ACC112 (cell line): ENCODE results near the gene TTLL10.

Experiments used
- H2AFZ ChIP-seq: fragments of 200-600 bp; sonication (generic); one replicate; pipeline ENCODE4 v1.6.0; 2017; ENCODE audit warnings: antibody characterized with exemption, low read length; ENCODE audit not compliant: unreplicated experiment
- H3K27ac ChIP-seq: fragments of 200-600 bp; sonication (generic); 2 replicates; pipeline ENCODE4 v1.5.1; 2014; ENCODE audit warnings: low read depth, mild to moderate bottlenecking, antibody characterized with exemption, low read length, moderate library complexity
- H3K27me3 ChIP-seq: fragments of 200-600 bp; sonication (generic); 2 replicates; pipeline ENCODE4 v1.6.1; 2014; ENCODE audit warnings: mild to moderate bottlenecking, antibody characterized with exemption, low read length, moderate library complexity, mixed read lengths; ENCODE audit not compliant: insufficient read depth
- H3K36me3 ChIP-seq: fragments of 200-600 bp; sonication (generic); 2 replicates; pipeline ENCODE4 v1.6.1; 2016; ENCODE audit warnings: mild to moderate bottlenecking, antibody characterized with exemption, low read length, moderate library complexity, mixed read lengths; ENCODE audit not compliant: insufficient read depth
- H3K4me1 ChIP-seq: fragments of 200-600 bp; sonication (generic); one replicate; pipeline ENCODE4 v1.6.1; 2016; ENCODE audit warnings: low read length, mixed read lengths; ENCODE audit not compliant: insufficient read depth, unreplicated experiment, control insufficient read depth
- H3K4me3 ChIP-seq: fragments of 200-600 bp; sonication (generic); 2 replicates; pipeline ENCODE4 v1.5.1; 2014; ENCODE audit warnings: mild to moderate bottlenecking, low read depth, low read length
- H3K79me2 ChIP-seq: fragments of 200-600 bp; sonication (generic); one replicate; pipeline ENCODE4 v1.6.0; 2016; ENCODE audit warnings: low read length; ENCODE audit not compliant: control insufficient read depth, unreplicated experiment, insufficient read depth

Gene TTLL10

DNA sequence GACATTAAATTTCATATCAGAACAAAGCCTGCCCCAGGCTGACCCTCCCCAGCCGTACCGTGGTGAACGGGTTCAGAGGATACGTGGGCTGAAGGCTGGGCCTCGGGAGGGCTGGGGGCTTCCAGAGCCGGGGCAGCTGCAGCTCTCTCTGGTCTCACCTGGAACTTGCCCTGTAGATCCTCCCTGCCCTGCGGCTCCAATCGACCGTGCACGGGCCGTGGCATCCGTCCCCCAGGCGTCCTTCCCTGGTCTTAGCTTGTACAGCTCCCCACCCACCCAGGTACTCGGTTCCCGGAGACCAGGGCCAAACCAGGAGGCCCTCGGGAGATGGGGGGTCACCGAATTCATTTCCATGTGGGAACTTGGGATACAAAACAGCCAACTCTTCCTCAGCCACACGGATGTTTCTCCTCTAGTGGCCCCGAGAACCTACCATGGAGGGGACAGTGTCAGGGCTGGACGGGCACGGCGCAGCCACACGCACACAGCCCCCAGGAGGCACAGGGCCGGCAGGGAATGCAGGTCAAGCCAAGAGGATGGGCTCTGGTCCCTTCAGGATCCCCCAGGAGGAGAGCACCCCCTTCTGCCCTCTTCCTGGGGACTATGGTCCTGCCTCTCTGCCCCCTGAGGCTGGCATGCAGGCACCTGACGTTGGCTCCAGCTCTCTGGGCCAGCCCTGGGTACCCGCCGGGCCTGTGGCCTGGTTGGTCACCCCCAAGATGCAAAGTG lies 61.5 kb downstream of the TTLL10 start:
- Histone ChIP-seq H3K27ac (no peak overlapping the region), H2AFZ (no peak overlapping the region), H3K36me3 (peaks cover 11% of the 10 kb centered on the region; the same call in 1 of the 2 replicates), H3K4me3 (no peak overlapping the region), H3K79me2 (peaks cover 42% of the 10 kb centered on the region), H3K4me1 (peaks cover 15% of the 10 kb centered on the region), H3K27me3 (no peaks in the 10 kb centered on the region)

DNA sequence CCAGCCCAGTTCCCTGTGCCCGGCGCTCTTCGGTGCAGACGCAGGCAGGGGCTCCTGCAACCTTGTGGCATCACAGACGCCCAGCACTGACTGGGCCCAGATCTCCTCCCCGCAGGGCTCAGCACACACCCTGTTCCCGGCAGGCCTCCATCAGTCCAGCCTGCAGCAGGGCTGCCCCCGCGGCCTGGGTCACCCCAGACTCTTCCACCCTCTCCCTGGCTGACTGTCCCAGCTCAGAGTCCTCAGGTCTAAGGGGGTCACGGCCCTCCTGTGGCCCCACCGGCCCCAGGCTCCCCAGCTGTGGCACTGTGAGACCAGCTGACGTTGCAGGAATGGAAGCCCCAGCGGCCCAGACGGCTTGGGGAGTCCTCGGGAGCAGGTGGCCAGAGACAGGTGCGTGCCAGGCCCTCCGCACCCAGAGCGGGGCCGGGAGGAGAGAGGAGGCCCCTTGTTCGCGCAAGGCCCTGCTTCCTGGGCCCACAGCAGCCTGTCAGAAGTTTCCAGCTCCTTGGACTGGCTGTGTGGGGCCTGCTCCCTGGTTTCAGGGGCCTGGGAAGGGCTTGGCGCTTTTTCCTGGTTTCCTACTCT lies 62.6 kb downstream of the TTLL10 start:
- no peak overlapping the region for H3K27ac ChIP-seq

DNA sequence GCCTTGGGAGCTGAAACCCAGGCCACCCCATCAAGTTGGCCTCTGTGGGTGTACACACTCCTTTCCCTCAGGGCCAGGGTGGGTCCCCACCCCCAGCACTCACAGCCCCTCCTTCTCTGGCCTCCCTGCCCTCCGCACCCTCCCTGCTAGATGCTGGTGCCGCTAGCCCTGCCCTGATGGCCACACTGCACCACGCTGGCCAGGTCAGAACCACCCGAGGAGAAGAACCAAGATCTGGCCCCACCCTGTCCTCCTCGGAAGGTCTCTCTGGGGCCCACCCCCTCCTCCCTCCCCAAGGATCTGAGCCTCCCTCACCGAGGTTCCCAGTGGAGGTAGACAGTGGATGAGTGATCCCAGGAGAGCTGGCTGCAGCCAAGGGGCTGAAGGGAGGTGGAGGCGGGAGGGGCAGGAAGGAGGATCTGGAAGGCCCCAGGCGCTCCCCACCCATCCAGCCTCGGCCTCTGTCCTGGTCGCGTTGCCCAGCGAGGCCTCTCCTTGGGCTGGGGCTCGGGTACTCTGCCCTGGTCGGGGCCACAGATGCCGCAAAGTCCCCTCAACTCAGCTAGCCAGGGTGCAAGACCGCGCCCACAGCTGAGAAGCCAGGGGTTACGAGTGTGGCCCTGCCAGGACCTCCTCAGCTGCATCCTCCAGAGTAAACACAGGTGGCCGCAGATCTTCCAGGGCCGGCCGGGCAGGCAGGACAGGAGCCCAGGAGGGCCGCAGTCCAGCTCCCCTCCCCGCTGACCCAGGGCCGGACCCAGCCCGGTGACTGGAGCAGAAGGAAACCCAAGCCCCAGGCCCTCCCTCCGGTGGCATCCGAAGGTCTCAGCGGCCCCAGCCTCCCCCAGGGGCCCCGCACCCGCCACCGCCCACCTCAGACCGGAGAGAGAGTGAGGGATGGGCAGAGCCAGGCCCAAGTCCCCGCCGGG lies 63.5 kb downstream of the TTLL10 start:
- peaks cover 11% of the 10 kb centered on the region; the same call in 1 of the 2 replicates for H3K36me3 ChIP-seq
- peaks cover 26% of the 10 kb centered on the region for H3K79me2 ChIP-seq
- no peak overlapping the region for H2AFZ ChIP-seq
- H3K4me1 ChIP-seq: peaks cover 13% of the 10 kb centered on the region
- H3K27me3 ChIP-seq: no peaks in the 10 kb centered on the region
- H3K27ac ChIP-seq: no peak overlapping the region
- no peak overlapping the region for H3K4me3 ChIP-seq

More for the DNA sequence above, 62.6 kb downstream of the TTLL10 start:
- H3K4me3 ChIP-seq: no peak overlapping the region
- peaks cover 31% of the 10 kb centered on the region for H3K79me2 ChIP-seq
- H2AFZ ChIP-seq: no peak overlapping the region
- peaks cover 13% of the 10 kb centered on the region for H3K4me1 ChIP-seq
- H3K27me3 ChIP-seq: no peaks in the 10 kb centered on the region
- peaks cover 11% of the 10 kb centered on the region; the same call in 1 of the 2 replicates for H3K36me3 ChIP-seq

DNA sequence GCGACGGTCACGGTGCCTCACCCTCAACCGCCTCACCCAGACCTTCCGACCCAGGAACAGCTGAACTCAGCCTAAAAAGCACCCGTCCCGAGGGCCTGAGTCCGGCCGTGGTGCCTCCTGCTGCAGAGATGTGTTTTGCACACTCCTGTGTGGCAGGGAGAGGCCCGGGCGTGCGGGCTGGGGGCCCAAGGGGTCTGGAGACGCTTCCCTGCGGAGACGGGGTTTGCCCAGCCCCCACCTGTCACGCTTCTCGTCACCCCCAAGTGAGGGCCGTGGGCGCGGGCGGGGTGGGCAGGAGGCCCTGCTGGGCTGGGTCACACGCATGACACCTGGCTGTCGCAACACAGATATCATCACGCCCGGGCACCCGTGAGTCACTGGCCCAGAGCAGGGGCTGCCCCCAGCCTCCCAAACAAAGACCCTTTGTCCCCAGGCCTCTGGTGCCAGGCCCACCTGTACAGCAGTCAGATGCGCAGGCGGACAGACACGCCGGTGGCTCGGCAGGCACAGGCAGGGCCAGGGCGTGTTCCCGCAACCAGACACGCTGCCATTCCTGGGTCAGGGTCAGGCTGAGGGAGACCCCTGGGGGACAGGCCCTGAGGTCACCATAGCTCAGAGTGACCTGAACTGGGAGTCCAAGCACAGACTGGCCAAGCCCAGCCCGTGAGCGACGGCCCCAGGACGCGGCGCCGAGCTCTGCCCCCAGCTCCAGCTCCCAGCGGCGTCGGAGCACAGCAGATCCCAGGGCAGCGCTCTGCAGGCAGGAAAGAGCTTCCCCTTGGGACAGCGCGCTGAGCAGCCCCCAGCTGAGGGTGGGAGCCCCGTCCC lies 64.4 kb downstream of the TTLL10 start:
- Histone ChIP-seq H2AFZ (no peak overlapping the region), H3K36me3 (peaks cover 7% of the 10 kb centered on the region; the same call in 1 of the 2 replicates), H3K4me1 (peaks cover 13% of the 10 kb centered on the region), H3K4me3 (no peak overlapping the region), H3K79me2 (peaks cover 19% of the 10 kb centered on the region), H3K27ac (no peak overlapping the region), H3K27me3 (no peaks in the 10 kb centered on the region)

DNA sequence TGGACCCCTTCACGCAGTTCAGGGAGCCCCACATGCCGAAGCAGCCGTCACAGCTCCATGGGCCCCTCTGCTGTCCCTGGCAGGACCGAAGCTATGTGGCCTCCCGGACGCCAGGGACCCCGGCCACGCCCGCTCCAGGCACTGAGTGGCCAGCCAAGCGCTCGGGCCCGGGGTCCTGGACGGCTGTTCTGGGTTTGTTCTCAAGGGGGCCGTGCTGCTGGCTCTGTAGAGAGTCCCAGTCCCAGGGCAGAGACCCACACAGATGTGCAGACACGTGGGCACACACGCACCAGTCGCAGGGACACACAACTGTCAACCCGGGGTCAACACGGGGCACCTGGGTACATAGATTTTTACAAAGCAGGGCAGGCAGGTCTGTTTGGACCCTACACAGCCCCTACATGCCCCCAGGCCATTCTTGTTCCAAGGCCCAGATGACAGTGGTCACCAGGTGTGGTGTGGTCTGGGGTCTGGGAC lies 65.1 kb downstream of the TTLL10 start:
- peaks cover under 1% of the 10 kb centered on the region; the same call in 1 of the 2 replicates for H3K36me3 ChIP-seq
- H3K4me3 ChIP-seq: no peak overlapping the region
- H3K27ac ChIP-seq: no peak overlapping the region
- H3K4me1 ChIP-seq: peaks cover 13% of the 10 kb centered on the region
- H2AFZ ChIP-seq: no peak overlapping the region
- H3K79me2 ChIP-seq: peaks cover 12% of the 10 kb centered on the region
- no peaks in the 10 kb centered on the region for H3K27me3 ChIP-seq

DNA sequence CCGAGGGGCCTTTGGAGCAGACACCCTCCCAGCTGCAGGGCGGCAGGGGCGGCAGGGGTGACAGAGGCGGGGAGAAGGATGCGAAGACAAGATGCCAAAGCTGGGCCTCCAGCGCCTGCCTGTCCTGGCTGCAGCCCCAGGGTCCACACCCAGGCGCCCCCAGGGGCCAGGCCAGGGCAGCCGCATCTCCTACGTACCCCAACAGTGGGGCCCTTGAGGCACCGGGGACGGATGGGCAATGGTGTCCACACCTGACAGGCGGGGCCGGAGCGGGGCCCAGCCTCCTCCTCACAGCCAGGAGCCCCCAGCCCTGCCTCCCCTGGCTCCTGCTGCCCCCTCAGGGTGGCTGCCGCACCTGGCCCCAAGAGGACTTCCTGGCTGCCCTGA lies 65.5 kb downstream of the TTLL10 start:
- Histone ChIP-seq H3K4me1 (peaks cover 13% of the 10 kb centered on the region), H2AFZ (no peak overlapping the region), H3K27ac (no peak overlapping the region)

DNA sequence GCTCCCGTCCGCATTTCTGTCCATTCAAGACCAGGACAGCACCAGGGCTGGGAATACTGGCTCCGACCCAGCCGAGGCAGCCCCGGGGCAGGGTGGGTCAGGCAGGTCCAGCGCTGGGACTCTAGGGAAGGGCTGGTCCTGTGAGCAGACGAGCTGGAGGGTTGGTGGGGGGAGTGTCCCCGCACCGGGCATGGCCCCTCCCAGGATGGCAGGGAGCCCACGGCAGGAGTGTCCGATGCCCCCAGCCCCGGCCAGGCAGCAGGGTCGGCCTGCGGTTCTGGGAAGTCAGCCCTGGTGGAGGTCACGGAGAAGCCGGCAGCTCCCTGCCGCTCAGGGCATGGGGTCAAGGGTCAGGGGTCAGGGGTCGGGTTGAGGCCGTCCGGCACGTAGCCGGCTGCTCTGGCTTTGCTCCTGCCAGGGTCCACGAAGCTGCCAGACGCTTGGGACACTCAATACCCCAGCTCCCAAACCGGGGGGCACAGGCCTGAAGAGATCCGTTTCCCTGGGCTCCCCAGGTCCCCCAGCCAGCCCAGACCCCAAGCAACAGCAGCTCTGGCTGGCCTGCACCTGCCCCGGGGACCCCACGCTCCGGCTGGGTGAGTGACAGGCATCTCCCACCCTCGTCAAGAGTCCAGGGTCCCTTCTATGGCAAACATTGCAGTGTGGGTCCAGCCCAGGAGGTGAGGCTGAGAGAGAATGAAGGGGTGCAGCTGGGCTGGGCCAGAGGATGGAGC lies 66.1 kb downstream of the TTLL10 start:
- Histone ChIP-seq H2AFZ (no peak overlapping the region), H3K79me2 (peaks cover 2% of the 10 kb centered on the region), H3K4me3 (no peak overlapping the region), H3K4me1 (peaks cover 13% of the 10 kb centered on the region), H3K36me3 (no peaks in the 10 kb centered on the region), H3K27me3 (no peaks in the 10 kb centered on the region), H3K27ac (no peak overlapping the region)

More for the DNA sequence above, 65.5 kb downstream of the TTLL10 start:
- Histone ChIP-seq H3K27me3 (no peaks in the 10 kb centered on the region), H3K36me3 (no peaks in the 10 kb centered on the region), H3K4me3 (no peak overlapping the region), H3K79me2 (peaks cover 7% of the 10 kb centered on the region)

DNA sequence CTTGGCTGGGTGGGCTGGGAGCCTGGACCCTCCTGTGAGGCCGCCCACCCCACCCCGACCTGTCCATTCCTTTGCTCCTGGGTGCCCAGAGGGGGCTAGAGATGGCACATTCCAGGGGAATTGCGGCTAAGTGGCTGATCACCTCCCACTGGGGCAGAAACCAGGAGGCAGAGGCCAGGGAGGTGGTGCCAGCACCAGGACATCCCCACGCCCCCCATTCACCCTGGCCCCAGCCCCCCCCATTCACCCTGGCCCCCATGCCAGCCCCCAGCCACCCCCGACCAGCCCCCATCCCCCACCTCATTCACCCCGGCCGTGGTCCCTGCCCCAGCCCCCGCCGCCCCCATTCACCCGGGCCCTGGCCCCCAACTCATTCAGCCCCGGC lies 66.7 kb downstream of the TTLL10 start:
- Histone ChIP-seq H3K27ac (no peak overlapping the region), H3K79me2 (no peaks in the 10 kb centered on the region), H3K27me3 (no peaks in the 10 kb centered on the region), H3K36me3 (no peaks in the 10 kb centered on the region), H3K4me3 (no peak overlapping the region), H2AFZ (no peak overlapping the region), H3K4me1 (peaks cover 13% of the 10 kb centered on the region)

DNA sequence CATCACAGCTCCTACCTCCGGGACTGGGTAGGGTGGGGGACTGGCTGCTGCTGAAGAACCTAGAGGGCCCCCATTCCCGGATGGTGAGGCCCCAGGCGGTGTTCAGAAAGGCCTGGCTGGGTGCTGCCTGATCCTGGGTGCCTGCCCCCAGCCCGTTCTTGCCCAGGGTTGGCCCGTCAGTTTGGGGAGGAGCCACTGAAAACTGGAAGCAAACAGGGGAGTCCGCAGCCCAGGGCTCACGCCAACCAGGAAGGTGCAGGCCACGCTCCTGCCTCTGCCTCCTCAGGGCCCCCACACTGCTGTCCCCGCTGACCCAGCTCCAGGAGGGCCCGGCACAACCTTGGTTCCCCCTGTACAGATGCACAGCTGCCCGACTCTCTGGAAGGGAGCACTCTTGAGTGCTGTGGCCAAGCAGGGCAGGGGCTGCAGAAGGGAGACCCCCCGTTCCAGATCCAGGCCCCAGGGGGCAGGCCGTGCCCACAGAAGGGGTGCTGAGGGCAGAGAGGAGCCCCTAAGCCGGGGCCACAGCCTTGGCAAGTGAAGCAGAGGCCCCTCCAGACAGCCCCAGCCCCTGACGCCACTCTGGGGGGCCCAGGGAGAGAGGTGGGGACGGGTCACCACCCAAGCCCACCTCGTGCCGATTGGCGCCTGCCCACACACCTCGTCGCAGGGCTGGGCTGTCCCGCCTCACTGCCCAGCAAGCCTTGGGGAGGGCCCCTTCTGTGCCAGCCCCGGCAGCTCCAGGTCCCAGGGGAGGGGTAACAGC lies 67.3 kb downstream of the TTLL10 start:
- Histone ChIP-seq H3K79me2 (no peaks in the 10 kb centered on the region), H3K27ac (no peak overlapping the region), H3K27me3 (no peaks in the 10 kb centered on the region), H3K4me3 (no peak overlapping the region), H2AFZ (no peak overlapping the region), H3K4me1 (peaks cover 13% of the 10 kb centered on the region), H3K36me3 (no peaks in the 10 kb centered on the region)
